ENCODE results near the gene RAB7B. TPM values are rescaled to one million over a fixed set of nuclear protein-coding genes. Genes with fewer than 3 reads are reported as not detected.

RAB7B gene
- total and polyA plus RNA-seq, 5 donors, result 1.6 to 6.0 (median 3.9) TPM

DNA sequence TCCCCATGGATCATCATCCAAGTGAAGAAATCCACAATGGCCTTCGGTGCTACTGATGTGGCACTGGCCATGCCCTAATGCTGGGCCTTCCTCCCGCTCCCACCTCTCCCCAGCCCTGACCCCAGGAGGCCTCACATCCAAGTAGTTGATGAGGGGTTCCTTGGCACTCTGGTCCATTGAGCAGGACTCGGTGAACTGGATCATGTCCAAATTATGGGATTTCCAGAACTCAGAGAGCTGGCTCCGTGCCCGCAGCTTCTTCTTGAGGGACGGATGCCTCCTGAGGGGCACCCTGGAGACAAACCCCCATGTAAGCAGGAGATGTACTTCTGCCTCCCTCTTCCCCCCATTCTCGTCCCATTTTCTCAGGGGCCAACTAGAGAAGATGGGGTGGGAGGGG, 19.6 kb upstream of the RAB7B start:
- no peaks in the 10 kb centered on the region for H3K4me1 ChIP-seq (ENCODE audit: control insufficient read depth, insufficient read depth, low read length)
- WGBS, result 91% methylated on average over 7 of the region's 7 CpGs
- no peak overlapping the region for H3K4me3 ChIP-seq (ENCODE audit: low read length)
- H3K27ac ChIP-seq (ENCODE audit: low read length), result no peak overlapping the region
- no peaks in the 10 kb centered on the region for H3K27me3 ChIP-seq (ENCODE audit: control insufficient read depth, insufficient read depth)
- no peaks in the 10 kb centered on the region for H3K9me3 ChIP-seq (ENCODE audit: control insufficient read depth, low read length)
- no peak for DNase-seq
- intact Hi-C loops (cut with DNase I), result no loop called here
- no peak for ATAC-seq

DNA sequence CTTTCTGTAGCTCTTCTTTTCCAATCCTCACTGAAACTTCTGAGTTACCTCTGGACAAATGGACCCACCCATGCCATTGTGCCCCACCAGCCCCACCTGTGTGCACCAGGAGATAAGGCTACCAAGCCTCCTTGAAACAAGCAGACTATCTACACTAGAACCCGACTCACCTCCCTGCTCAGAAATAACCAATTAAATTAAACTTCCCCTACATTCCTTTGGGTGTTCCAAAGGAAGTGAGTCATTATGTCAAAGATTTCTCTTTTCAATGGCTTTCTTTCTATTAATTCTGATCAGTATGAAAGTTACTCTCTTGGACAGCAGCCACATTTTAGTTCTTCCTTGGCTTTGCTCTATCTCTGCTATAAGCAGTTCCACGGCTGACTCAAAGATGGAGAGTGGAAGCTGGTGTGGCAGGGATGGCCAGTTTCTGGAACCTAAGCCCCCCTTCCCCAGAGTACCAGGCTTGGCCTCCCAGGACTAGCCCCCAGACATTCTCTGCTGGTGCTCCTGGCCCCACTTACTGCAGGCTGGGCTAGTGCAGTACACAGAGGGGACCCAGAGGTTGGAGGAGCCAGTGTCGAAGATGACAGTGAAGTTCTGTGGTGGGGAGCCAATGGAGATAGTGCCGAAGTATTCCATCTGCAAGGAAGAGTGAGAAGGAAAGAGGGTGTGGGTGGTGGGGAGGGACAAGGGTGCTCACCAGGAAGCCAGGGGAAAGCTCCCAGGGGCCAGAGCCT, 18.6 kb upstream of the RAB7B start:
- H3K4me1 ChIP-seq (ENCODE audit: control insufficient read depth, insufficient read depth, low read length), result no peaks in the 10 kb centered on the region
- DNase-seq (no peak), ATAC-seq (no peak)
- no peaks in the 10 kb centered on the region for H3K9me3 ChIP-seq (ENCODE audit: control insufficient read depth, low read length)
- intact Hi-C loops (cut with DNase I), result no loop called here
- H3K4me3 ChIP-seq (ENCODE audit: low read length), result no peak overlapping the region
- no peaks in the 10 kb centered on the region for H3K27me3 ChIP-seq (ENCODE audit: control insufficient read depth, insufficient read depth)
- 68% methylated on average over 4 of the region's 4 CpGs for WGBS
- H3K27ac ChIP-seq (ENCODE audit: low read length), result no peak overlapping the region

DNA sequence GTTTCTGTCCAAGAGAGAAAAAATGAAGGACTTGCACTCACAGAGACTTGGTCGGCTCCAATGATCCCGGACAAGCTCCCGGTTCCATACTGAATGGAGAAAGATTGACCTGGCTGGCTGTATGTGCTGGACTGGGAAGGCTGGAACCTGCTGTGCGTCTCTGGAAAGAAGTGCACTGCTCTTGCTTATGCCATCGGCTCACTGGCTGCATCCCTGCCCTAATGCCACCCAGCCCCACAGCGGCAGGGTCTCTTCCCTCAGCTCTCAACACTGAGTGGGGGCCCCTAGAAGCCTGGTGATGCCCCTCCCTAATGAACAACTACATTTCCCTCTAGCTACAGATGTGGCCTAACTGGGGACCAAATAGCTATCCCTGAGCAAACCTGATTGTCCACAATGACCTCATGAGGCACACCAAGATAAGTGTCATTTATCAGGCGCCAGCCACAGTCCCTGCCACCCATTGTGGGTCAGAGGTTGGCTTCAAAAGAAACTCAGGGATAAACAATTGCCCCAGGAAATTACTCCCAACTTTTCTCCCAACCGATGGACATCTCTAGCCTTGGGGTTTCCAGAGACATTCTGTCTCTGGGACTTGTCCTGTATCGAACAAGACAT, 17.9 kb upstream of the RAB7B start:
- no peak overlapping the region for H3K4me3 ChIP-seq (ENCODE audit: low read length)
- no peak for DNase-seq

DNA sequence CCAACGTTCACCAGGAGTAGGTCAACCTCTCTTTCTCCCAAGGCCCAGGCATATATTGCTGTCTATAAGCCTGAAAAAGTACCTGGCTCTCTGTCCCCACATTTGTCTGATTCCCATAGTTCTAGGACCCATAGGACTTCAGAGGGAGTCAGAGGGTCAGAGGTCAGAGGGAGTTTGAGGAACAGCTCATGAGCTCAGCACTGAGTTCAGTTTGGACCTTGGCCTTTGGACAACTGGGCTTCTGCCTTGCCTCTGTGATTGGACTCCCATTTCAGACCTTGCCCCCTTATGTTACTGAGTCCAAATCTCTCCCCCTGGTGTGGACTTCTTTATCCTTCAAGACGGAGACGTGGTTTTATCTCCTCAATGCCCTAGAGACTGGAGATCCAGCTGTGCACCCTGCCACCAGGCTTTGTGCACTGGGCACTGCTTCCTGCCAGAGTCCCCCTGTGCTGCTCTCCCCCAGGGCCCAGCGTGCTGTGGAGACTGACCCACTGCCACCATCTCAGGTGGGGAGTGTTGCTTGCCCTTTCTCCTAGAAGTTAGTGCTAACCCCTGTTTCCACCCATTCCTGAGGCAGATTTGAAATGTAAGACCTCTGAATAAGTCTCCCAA, 17.3 kb upstream of the RAB7B start:
- Histone ChIP-seq H3K4me1 (ENCODE audit: control insufficient read depth, insufficient read depth, low read length) (no peaks in the 10 kb centered on the region), H3K27ac (ENCODE audit: low read length) (no peak overlapping the region), H3K4me3 (ENCODE audit: low read length) (no peak overlapping the region), H3K9me3 (ENCODE audit: control insufficient read depth, low read length) (no peaks in the 10 kb centered on the region), H3K27me3 (ENCODE audit: control insufficient read depth, insufficient read depth) (no peaks in the 10 kb centered on the region)
- intact Hi-C loops (cut with DNase I), result no loop called here
- no peak for DNase-seq
- 82% methylated on average over 4 of the region's 4 CpGs for WGBS
- no peak for ATAC-seq

More for the DNA sequence above, 17.9 kb upstream of the RAB7B start:
- Histone ChIP-seq H3K9me3 (ENCODE audit: control insufficient read depth, low read length) (no peaks in the 10 kb centered on the region), H3K27ac (ENCODE audit: low read length) (no peak overlapping the region), H3K4me1 (ENCODE audit: control insufficient read depth, insufficient read depth, low read length) (no peaks in the 10 kb centered on the region), H3K27me3 (ENCODE audit: control insufficient read depth, insufficient read depth) (no peaks in the 10 kb centered on the region)
- 91% methylated on average over 9 of the region's 9 CpGs for WGBS
- intact Hi-C loops (cut with DNase I), result no loop called here
- no peak for ATAC-seq

DNA sequence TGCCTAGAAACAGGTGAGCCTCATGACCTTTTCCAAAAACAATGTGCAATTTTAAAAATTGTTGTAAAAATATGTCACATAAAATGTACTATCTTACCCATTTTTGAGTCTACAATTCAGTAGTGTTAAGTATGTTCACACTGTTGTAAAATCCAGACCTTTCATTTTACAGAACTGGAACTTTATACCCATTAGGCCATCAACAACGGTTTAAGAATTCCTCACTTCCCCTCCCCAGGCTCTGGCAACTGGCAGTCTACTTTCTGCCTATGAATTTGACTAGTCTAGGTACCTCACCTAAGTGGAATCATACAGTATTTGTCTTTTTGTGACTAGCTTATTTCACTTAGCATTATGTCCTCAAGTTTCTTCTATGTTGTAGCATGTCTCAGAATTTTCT, 11.9 kb upstream of the RAB7B start:
- H3K4me3 ChIP-seq (ENCODE audit: low read length), result no peak overlapping the region
- H3K27ac ChIP-seq (ENCODE audit: low read length), result no peak overlapping the region
- DNase-seq, result no peak
- no peaks in the 10 kb centered on the region for H3K4me1 ChIP-seq (ENCODE audit: control insufficient read depth, insufficient read depth, low read length)
- H3K27me3 ChIP-seq (ENCODE audit: control insufficient read depth, insufficient read depth), result no peaks in the 10 kb centered on the region
- WGBS, result 73% methylated on average over 1 of the region's 1 CpG
- no peak for ATAC-seq
- no peaks in the 10 kb centered on the region for H3K9me3 ChIP-seq (ENCODE audit: control insufficient read depth, low read length)
- intact Hi-C loops (cut with DNase I), result no loop called here

DNA sequence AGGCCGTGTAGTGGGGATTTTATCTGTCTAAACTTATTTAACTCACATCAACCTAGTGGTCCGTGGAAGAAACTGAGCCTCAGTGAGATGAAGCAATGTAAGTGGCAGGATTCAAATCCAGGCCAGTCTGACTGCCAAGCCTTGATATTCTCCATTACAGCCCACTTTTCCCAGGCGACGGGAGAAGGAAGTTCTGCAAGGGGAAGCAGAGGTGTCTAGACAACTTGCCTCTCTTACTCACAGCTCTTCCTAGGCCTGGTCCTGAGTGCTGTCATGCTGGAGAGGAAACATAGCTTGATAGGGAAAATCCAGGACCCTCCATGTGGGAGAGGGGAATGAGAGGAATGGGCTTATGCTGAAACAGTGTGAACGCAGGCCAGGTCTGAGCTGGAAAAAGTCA, 11.4 kb upstream of the RAB7B start:
- no peak overlapping the region for H3K27ac ChIP-seq (ENCODE audit: low read length)
- no peaks in the 10 kb centered on the region for H3K9me3 ChIP-seq (ENCODE audit: control insufficient read depth, low read length)
- H3K4me1 ChIP-seq (ENCODE audit: control insufficient read depth, insufficient read depth, low read length), result no peaks in the 10 kb centered on the region
- intact Hi-C loops (cut with DNase I), result no loop called here
- DNase-seq (no peak), ATAC-seq (no peak)
- 79% methylated on average over 5 of the region's 5 CpGs for WGBS
- no peaks in the 10 kb centered on the region for H3K27me3 ChIP-seq (ENCODE audit: control insufficient read depth, insufficient read depth)
- H3K4me3 ChIP-seq (ENCODE audit: low read length), result no peak overlapping the region

DNA sequence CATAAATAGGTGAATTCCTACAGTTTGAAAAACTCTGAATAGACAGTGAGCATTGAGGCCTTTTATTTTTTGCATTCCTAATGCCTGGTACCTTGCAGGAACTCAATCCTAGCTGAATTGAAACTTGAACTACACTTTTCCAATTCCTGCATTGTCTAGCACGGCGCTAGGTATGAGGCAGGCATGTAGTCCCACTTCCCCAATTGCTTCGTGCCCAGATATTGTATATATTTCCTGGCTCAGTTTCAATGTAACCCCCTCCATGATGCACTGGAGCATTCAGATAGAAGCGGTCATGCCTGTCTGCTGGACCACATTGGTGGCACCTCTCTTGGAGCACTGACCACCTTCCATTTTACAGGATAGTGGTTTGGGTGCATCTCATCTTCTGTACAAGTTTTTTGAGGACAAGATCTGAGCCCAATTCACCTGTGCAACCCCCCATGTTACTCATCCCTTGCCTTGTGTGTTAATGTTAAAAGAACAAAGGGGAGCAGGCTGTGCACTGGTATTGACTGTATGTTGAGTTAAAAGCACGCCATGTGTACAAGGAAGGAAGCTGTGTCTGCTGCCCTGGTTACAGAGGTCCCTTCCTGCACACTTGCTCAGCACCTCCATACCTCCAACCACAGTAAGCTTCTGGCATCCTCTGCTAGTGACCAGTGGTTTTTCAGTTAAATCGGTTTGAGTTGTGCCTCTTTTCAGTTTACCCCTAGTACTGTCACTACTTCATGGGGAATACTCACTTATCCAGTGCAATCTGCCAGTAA, 10.0 kb upstream of the RAB7B start:
- WGBS, result 85% methylated on average over 6 of the region's 6 CpGs
- Histone ChIP-seq H3K4me1 (ENCODE audit: control insufficient read depth, insufficient read depth, low read length) (no peaks in the 10 kb centered on the region), H3K27ac (ENCODE audit: low read length) (no peak overlapping the region), H3K9me3 (ENCODE audit: control insufficient read depth, low read length) (no peaks in the 10 kb centered on the region), H3K4me3 (ENCODE audit: low read length) (no peak overlapping the region), H3K27me3 (ENCODE audit: control insufficient read depth, insufficient read depth) (no peaks in the 10 kb centered on the region)
- intact Hi-C loops (cut with DNase I), result no loop called here
- ATAC-seq (no peak), DNase-seq (no peak)

DNA sequence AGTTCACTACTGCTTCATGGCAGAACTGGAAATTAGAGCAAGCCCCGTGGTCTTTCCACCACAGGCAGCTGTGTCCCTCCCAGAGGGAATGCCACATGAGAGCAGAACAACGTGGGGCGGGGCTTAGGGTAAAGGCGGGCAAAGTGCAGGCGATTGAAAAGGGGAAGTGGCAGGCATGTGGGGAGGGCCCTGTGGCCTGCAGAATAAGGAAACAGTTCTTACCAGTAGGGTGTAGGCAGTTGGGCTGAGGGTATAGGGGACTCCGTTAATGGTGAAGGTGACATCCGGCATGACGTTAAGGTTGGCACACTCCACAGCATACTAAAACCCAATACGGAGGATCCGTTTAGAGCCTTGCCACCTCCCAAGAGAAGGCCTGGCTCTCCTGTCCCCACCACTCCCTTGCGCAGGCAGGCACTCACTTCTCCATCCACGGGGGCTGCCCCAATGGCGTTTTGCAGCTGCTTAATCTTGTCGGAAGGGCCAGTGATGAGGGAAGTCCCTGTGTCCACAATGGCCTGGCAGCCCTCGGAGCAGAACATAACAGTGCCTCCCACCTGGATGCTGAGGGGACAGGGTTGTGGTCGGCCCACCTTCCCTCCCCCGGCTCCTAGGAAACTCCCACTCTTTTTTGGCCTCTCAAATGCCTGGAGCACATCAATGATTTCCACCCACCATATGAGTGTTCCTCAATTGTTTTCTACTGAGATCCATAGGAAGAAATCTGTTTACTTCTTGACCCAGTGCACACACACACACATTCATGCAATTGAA, 9.1 kb upstream of the RAB7B start:
- Histone ChIP-seq H3K4me3 (ENCODE audit: low read length) (no peak overlapping the region), H3K9me3 (ENCODE audit: control insufficient read depth, low read length) (no peaks in the 10 kb centered on the region), H3K27me3 (ENCODE audit: control insufficient read depth, insufficient read depth) (no peaks in the 10 kb centered on the region), H3K27ac (ENCODE audit: low read length) (no peak overlapping the region), H3K4me1 (ENCODE audit: control insufficient read depth, insufficient read depth, low read length) (no peaks in the 10 kb centered on the region)
- 69% methylated on average over 17 of the region's 17 CpGs for WGBS
- intact Hi-C loops (cut with DNase I), result no loop called here
- DNase-seq, result peak; percentile 66 to 89 (median 86)
- ATAC-seq, result peak; percentile 76

DNA sequence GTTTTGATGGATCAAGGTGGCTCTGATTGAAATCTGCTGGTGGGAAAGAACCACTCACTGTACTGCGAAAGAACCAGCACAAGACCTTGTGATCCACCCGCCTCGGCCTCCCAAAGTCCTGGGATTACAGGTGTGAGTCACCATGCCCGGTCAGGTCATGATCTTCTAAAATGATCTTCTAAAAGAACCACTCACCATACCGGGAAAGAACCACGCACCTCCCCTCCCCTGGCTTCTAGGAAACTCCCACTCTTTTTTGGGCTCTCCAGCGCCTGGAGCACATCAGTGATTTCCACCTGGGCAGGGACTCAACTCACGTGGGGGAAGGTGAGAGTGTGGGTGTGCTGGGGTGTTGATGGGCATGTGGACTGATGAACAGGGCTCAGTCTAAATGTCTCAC, 7.9 kb upstream of the RAB7B start:
- DNase-seq, result no peak
- H3K4me1 ChIP-seq (ENCODE audit: control insufficient read depth, insufficient read depth, low read length), result no peaks in the 10 kb centered on the region
- no peak for ATAC-seq
- WGBS, result 91% methylated on average over 8 of the region's 8 CpGs
- H3K27me3 ChIP-seq (ENCODE audit: control insufficient read depth, insufficient read depth), result no peaks in the 10 kb centered on the region
- H3K4me3 ChIP-seq (ENCODE audit: low read length), result no peak overlapping the region
- no peaks in the 10 kb centered on the region for H3K9me3 ChIP-seq (ENCODE audit: control insufficient read depth, low read length)
- intact Hi-C loops (cut with DNase I), result no loop called here
- no peak overlapping the region for H3K27ac ChIP-seq (ENCODE audit: low read length)

DNA sequence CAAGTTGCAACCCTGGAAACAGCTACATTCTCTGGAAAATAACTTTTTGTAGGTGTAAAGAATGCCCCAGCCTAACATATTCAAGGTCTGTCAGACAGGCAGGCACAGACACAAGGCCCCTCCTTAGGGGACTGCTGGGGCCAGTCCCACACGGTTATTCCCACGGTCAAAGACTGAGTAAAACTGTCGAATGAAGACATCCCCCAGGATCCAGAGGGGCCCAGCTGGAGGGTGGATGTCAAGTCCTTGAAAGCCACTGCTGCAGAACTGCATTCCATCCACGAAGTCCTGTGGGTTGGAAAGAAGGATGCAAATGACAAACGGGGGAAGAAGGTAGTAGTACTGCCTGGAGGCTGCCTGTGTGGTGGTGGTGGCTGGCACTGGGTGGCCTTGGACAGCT, 6.9 kb upstream of the RAB7B start:
- H3K4me3 ChIP-seq (ENCODE audit: low read length), result no peak overlapping the region
- no peaks in the 10 kb centered on the region for H3K9me3 ChIP-seq (ENCODE audit: control insufficient read depth, low read length)
- no peak for ATAC-seq
- no peak overlapping the region for H3K27ac ChIP-seq (ENCODE audit: low read length)
- no peaks in the 10 kb centered on the region for H3K27me3 ChIP-seq (ENCODE audit: control insufficient read depth, insufficient read depth)
- intact Hi-C loops (cut with DNase I), result no loop called here
- WGBS, result 59% methylated on average over 5 of the region's 5 CpGs
- H3K4me1 ChIP-seq (ENCODE audit: control insufficient read depth, insufficient read depth, low read length), result peaks cover under 1% of the 10 kb centered on the region
- DNase-seq, result no peak

All from right cardiac atrium (tissue), 5 donors.